Mucosa of descending colon (tissue), 3 donors: Measurements from ENCODE around the gene PTPRD. TPM values are rescaled to one million over a fixed set of nuclear protein-coding genes. Genes with fewer than 3 reads are reported as not detected.
A peak's percentile ranks its signal among the peaks of the same experiment; 100 is the strongest.

Source experiments
- ATAC-seq: fragments of 200-7000 bp; cut with Tn5 transposase; one replicate; pipeline ENCODE4 v1.9.1; 2020; ENCODE audit warnings: mild to moderate bottlenecking, moderate library complexity
- DNase-seq, 3 donors: peaks; one replicate each; pipeline ENCODE4 v3.0.0-alpha.2; 2020
- H3K36me3 ChIP-seq: fragments of 200-600 bp; one replicate; pipeline ENCODE4 v1.8.0; 2021; ENCODE audit warnings: low read depth, mild to moderate bottlenecking
- H3K4me1 ChIP-seq: fragments of 200-600 bp; one replicate; pipeline ENCODE4 v1.8.0; 2021; ENCODE audit warnings: low read depth, mild to moderate bottlenecking
- H3K4me3 ChIP-seq: fragments of 200-600 bp; one replicate; pipeline ENCODE4 v1.8.0; 2021; ENCODE audit warnings: mild to moderate bottlenecking
- H3K9me3 ChIP-seq: fragments of 200-600 bp; one replicate; pipeline ENCODE4 v1.8.0; 2021; ENCODE audit warnings: mild to moderate bottlenecking
- intact Hi-C, 2 donors: fragments of 100-400 bp; cut with DNase I in 1 of 2; cut with micrococcal nuclease in 1 of 2; formaldehyde crosslinking; loops; one replicate each; pipeline versions ENCODE4 v1.11.0 to v1.11.1; 2022; cut with DNase I, micrococcal nuclease
- total RNA-seq, 3 donors: library from RNA; stranded (reverse); fragmentation: NEBNext Ultra II Directional in 2 of 3; extraction: Animal tissue kit (Norgen Biotek cat#: 25700) in 2 of 3; gene quantifications; one replicate each; pipeline versions ENCODE4 v1.2.1 to v1.2.4, GENCODE V29; 2021 to 2023
- TF ChIP-seq, protein P1 (sequence below): fragments of 200-600 bp; IDR thresholded peaks from one replicate; pipeline ENCODE4 v1.8.0; 2022; ENCODE audit warnings: antibody characterized with exemption, mild to moderate bottlenecking
- donor health status: DM: no; HTN: no; CAD: no; lungs with moderate emphysema.
- donor health status: DM: no; HTN: no; CAD: no.
- donor health status: DM: no; HTN: yes; CAD: no.

Gene PTPRD
- total RNA-seq, 3 donors from 2014 or later, result 52.7 to 128 (median 113) TPM

- TF ChIP-seq, protein P1, sequence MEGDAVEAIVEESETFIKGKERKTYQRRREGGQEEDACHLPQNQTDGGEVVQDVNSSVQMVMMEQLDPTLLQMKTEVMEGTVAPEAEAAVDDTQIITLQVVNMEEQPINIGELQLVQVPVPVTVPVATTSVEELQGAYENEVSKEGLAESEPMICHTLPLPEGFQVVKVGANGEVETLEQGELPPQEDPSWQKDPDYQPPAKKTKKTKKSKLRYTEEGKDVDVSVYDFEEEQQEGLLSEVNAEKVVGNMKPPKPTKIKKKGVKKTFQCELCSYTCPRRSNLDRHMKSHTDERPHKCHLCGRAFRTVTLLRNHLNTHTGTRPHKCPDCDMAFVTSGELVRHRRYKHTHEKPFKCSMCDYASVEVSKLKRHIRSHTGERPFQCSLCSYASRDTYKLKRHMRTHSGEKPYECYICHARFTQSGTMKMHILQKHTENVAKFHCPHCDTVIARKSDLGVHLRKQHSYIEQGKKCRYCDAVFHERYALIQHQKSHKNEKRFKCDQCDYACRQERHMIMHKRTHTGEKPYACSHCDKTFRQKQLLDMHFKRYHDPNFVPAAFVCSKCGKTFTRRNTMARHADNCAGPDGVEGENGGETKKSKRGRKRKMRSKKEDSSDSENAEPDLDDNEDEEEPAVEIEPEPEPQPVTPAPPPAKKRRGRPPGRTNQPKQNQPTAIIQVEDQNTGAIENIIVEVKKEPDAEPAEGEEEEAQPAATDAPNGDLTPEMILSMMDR, result no peak
- H3K36me3 ChIP-seq, result no peaks in the 10 kb centered on the region
- H3K4me3 ChIP-seq, result no peak overlapping the region
- no peaks in the 10 kb centered on the region for H3K9me3 ChIP-seq
- intact Hi-C loops, result no loop called here
- DNase-seq (no peak), ATAC-seq (no peak)
- no peaks in the 10 kb centered on the region for H3K4me1 ChIP-seq
Measured at GRCh38 chr9:8437876-8438275, 2174.9 kb downstream of the PTPRD start.

DNA sequence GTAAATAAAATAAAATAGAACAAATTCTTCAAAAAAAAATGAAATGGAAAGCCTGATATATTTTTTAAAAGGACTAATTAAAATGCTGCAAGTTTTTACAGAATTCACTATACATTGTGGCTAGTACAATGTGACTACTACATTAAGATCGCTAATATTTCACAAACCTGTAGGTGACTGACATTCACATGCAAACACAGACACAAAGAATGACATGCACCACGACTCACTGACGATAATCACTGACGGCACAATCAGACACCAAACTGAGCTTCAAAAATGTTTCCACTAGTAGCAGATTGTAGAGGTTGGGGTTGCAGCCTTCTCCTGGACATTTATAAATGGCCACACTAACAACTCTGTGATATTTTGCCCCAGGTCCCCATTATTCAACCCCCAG lies 2175.5 kb downstream of the PTPRD start:
- intact Hi-C loops, result no loop called here
- ATAC-seq (no peak), DNase-seq (no peak)
- H3K36me3 ChIP-seq, result no peaks in the 10 kb centered on the region
- no peaks in the 10 kb centered on the region for H3K4me1 ChIP-seq
- no peaks in the 10 kb centered on the region for H3K9me3 ChIP-seq
- no peak overlapping the region for H3K4me3 ChIP-seq
- TF ChIP-seq, protein P1, result no peak

GRCh38 chr9:8436786-8437185 lies 2176.0 kb downstream of the PTPRD start:
- no peak for DNase-seq
- H3K4me3 ChIP-seq, result no peak overlapping the region
- TF ChIP-seq, protein P1, result no peak
- ATAC-seq, result no peak
- no peaks in the 10 kb centered on the region for H3K4me1 ChIP-seq
- no peaks in the 10 kb centered on the region for H3K36me3 ChIP-seq
- intact Hi-C loops, result no loop called here
- H3K9me3 ChIP-seq, result no peaks in the 10 kb centered on the region

GRCh38 chr9:8434621-8435020 lies 2178.2 kb downstream of the PTPRD start:
- H3K4me1 ChIP-seq, result no peaks in the 10 kb centered on the region
- intact Hi-C loops, result no loop called here
- ATAC-seq (no peak), DNase-seq (no peak)
- no peaks in the 10 kb centered on the region for H3K9me3 ChIP-seq
- H3K4me3 ChIP-seq, result no peak overlapping the region
- no peaks in the 10 kb centered on the region for H3K36me3 ChIP-seq
- TF ChIP-seq, protein P1, result no peak

GRCh38 chr9:8432224-8432623 lies 2180.6 kb downstream of the PTPRD start:
- no peaks in the 10 kb centered on the region for H3K4me1 ChIP-seq
- ATAC-seq (peak; percentile 71), DNase-seq (no peak)
- TF ChIP-seq, protein P1, result no peak
- no peaks in the 10 kb centered on the region for H3K9me3 ChIP-seq
- H3K36me3 ChIP-seq, result no peaks in the 10 kb centered on the region
- intact Hi-C loops, result no loop called here
- H3K4me3 ChIP-seq, result no peak overlapping the region

DNA sequence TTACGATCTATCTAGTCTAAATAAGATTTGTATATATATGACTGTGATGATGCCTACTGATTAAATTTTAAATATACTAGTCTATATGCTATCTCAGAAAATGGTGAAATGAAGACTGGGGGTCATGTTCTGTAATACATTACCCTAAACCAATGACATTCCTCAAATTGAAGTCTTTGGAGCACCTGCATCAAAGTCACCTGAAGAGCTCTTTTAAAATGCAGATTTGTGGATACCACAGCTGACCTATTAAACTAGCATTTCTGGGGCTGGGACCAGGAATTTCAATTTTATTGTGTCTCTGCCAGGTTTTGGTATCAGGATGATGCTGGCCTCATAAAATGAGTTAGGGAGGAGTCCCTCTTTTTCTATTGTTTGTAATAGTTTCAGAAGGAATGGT lies 2181.3 kb downstream of the PTPRD start:
- DNase-seq, result no peak
- Histone ChIP-seq H3K9me3 (no peaks in the 10 kb centered on the region), H3K4me3 (no peak overlapping the region), H3K4me1 (no peaks in the 10 kb centered on the region), H3K36me3 (no peaks in the 10 kb centered on the region)
- TF ChIP-seq, protein P1, result no peak
- intact Hi-C loops, result no loop called here
- no peak for ATAC-seq
